Endothelial cell of umbilical vein (primary cell): ENCODE measurements around the gene CCL8. TPM values are rescaled to one million over a fixed set of nuclear protein-coding genes. Genes with fewer than 3 reads are reported as not detected.

Source experiments
- BruUV-seq: library from RNA; stranded (reverse); fragments of 400-500 nt; replicated peaks from 2 replicates; lab custom pipeline; 2021; lab: Mats Ljungman, UMichigan
- CTCF ChIA-PET: fragments of 300-600, 350-600 bp; sonication (Branson Sonifier 250); formaldehyde crosslinking; loops from one replicate; lab custom pipeline; 2021; ENCODE audit warnings: antibody characterized with exemption, inconsistent platforms; lab: Charles Lee
- POLR2A ChIA-PET: fragments of 300-600, 350-600 bp; sonication (Branson Sonifier 250); formaldehyde crosslinking; loops from one replicate; lab custom pipeline; 2021; ENCODE audit warnings: antibody characterized with exemption, inconsistent platforms; lab: Charles Lee
- DNase-seq: peaks from one replicate; pipeline ENCODE4 v3.0.0-alpha.2; 2011; ENCODE audit warnings: low read depth, low spot score
- FAIRE-seq: peaks from 2 replicates; lab custom pipeline; 2011; peaks lifted over from hg19 to GRCh38; lab: Jason Lieb, UNC
- H2AFZ ChIP-seq: 2 replicates; pipeline ENCODE4 v1.6.0; 2012; ENCODE audit warnings: low read depth, low read length, control low read depth, inconsistent platforms
- H3K27ac ChIP-seq: 2 replicates; pipeline ENCODE4 v1.5.1; 2011; ENCODE audit warnings: low read depth, mild to moderate bottlenecking, control low read depth, low read length, moderate library complexity; ENCODE audit not compliant: insufficient read depth
- H3K27me3 ChIP-seq, 2 experiments: 2 replicates each; pipeline versions ENCODE4 v1.6.0 to v1.6.1; 2011; ENCODE audit warnings: low read length in 2 of 2, mixed read lengths in 1 of 2; ENCODE audit not compliant: control insufficient read depth in 2 of 2, insufficient read depth in 2 of 2
- H3K36me3 ChIP-seq, 2 experiments: 2 replicates in 1 of 2; 3 replicates in 1 of 2; pipeline ENCODE4 v1.5.1; 2011; ENCODE audit warnings: low read length in 2 of 2, mild to moderate bottlenecking in 1 of 2, moderate library complexity in 1 of 2; ENCODE audit not compliant: control insufficient read depth in 2 of 2, insufficient read depth in 2 of 2; ENCODE audit errors: extremely low read depth in 1 of 2
- H3K4me1 ChIP-seq: 3 replicates; pipeline ENCODE4 v1.5.1; 2011; ENCODE audit warnings: mild to moderate bottlenecking, low read length; ENCODE audit not compliant: control insufficient read depth, insufficient read depth; ENCODE audit errors: extremely low read depth
- H3K4me2 ChIP-seq: 2 replicates; pipeline ENCODE4 v1.6.1; 2011; ENCODE audit warnings: low read length, control low read depth, mixed read lengths; ENCODE audit not compliant: insufficient read depth
- H3K4me3 ChIP-seq, 3 experiments: fragments of 200-600 bp in 1 of 3; sonication (generic), shearing (Covaris generic) in 1 of 3; replicated peaks in 1 of 3; 2 replicates each; pipeline ENCODE4 v1.5.1; 2011 to 2016; ENCODE audit warnings: control low read depth in 3 of 3, low read length in 3 of 3, mild to moderate bottlenecking in 2 of 3, inconsistent platforms in 1 of 3, low read depth in 1 of 3, moderate library complexity in 1 of 3; ENCODE audit not compliant: insufficient read depth in 1 of 3
- H3K79me2 ChIP-seq: 2 replicates; pipeline ENCODE4 v1.6.0; 2012; ENCODE audit warnings: low read length, inconsistent platforms; ENCODE audit not compliant: control insufficient read depth, insufficient read depth
- H3K9ac ChIP-seq: replicated peaks from 2 replicates; pipeline ENCODE3; 2011; ENCODE audit warnings: low read length, control low read depth; ENCODE audit not compliant: insufficient read depth; ENCODE audit errors: extremely low read depth
- H3K9me1 ChIP-seq: replicated peaks from 3 replicates; pipeline ENCODE4 v1.6.0; 2011; ENCODE audit warnings: mild to moderate bottlenecking, low read length; ENCODE audit not compliant: control insufficient read depth, insufficient read depth; ENCODE audit errors: extremely low read depth
- H3K9me3 ChIP-seq: replicated peaks from 2 replicates; pipeline ENCODE4 v1.5.1; 2012; ENCODE audit warnings: low read length, inconsistent platforms; ENCODE audit not compliant: control insufficient read depth, insufficient read depth
- H4K20me1 ChIP-seq: replicated peaks from 2 replicates; pipeline ENCODE3; 2011; ENCODE audit warnings: mild to moderate bottlenecking, low read length; ENCODE audit not compliant: control insufficient read depth, insufficient read depth; ENCODE audit errors: extremely low read depth
- CTCF ChIP-seq, 2 donors: IDR thresholded peaks; 1 replicate in 1 of 2; 2 replicates in 1 of 2; pipeline ENCODE4 v1.5.1; 2011; ENCODE audit warnings: low read length in 2 of 2, mild to moderate bottlenecking in 2 of 2, moderate library complexity in 2 of 2, control low read depth in 1 of 2, inconsistent platforms in 1 of 2, low read depth in 1 of 2; ENCODE audit not compliant: insufficient read depth in 1 of 2; ENCODE audit errors: extremely low read depth in 1 of 2
- FOS ChIP-seq: IDR thresholded peaks from 2 replicates; pipeline ENCODE4 v1.6.1; 2011; ENCODE audit warnings: mild to moderate bottlenecking, low read length, moderate library complexity, borderline replicate concordance; ENCODE audit not compliant: insufficient read depth
- GATA2 ChIP-seq: IDR thresholded peaks from 2 replicates; pipeline ENCODE4 v1.7.0; 2011; ENCODE audit warnings: low read depth, mild to moderate bottlenecking, moderate library complexity, mixed read lengths, low read length; ENCODE audit not compliant: insufficient read length, insufficient read depth
- JUN ChIP-seq: IDR thresholded peaks from 2 replicates; pipeline ENCODE4 v1.6.1; 2011; ENCODE audit warnings: borderline replicate concordance, low read depth; ENCODE audit not compliant: insufficient read length, insufficient read depth
- POLR2A ChIP-seq: IDR thresholded peaks from 2 replicates; pipeline ENCODE4 v1.6.1; 2012; ENCODE audit warnings: low read depth, mild to moderate bottlenecking, control low read depth, low read length
- POLR2AphosphoS5 ChIP-seq: IDR thresholded peaks from 2 replicates; pipeline ENCODE4 v1.6.1; 2012; ENCODE audit warnings: low read depth, mild to moderate bottlenecking, control low read depth, low read length, moderate library complexity; ENCODE audit not compliant: insufficient read depth
- dilution Hi-C: fragments of 300-500 bp; cut with MboI; formaldehyde crosslinking; loops from one replicate; pipeline ENCODE4 v1.15.0; 2019; ENCODE audit warnings: low sequenced_read_pairs; ENCODE audit not compliant: extremely low pct_ligation_motif_present
- intact Hi-C: fragments of 100-400 bp; cut with micrococcal nuclease; formaldehyde crosslinking; loops from one replicate; pipeline ENCODE4 v1.10.0; 2022
- polyA plus RNA-seq, 4 experiments: library from polyadenylated mRNA; depleted of rRNA in 3 of 4; stranded (reverse) in 3 of 4; unstranded in 1 of 4; fragments of >200 nt; gene quantifications; 2 replicates each; pipeline versions ENCODE4 v1.2.1 to v1.2.3, GENCODE V29; 2011 to 2012; ENCODE audit warnings: missing spikeins in 1 of 4
- total RNA-seq: library from RNA; stranded (reverse); gene quantifications from 2 replicates; pipeline ENCODE4 v1.2.3, GENCODE V29; 2021
- TF ChIP-seq, protein P1 (sequence below): IDR thresholded peaks from 2 replicates; pipeline ENCODE4 v1.6.1; 2011; ENCODE audit not compliant: insufficient read depth, insufficient read length

CCL8 gene
- total and polyA plus RNA-seq, 2 donors (not counting 3 experiments of a cell fraction or from before 2014, with no cell fraction given) = not detected

GRCh38 chr17:34365340-34365739 lies 46.1 kb downstream of the CCL8 start:
- Histone ChIP-seq H3K9me3 (no peaks in the 10 kb centered on the region), H3K36me3 (no peaks in the 10 kb centered on the region), H4K20me1 (no peaks in the 10 kb centered on the region), H3K4me2 (no peak overlapping the region), H3K4me1 (peaks cover 11% of the 10 kb centered on the region), H3K9ac (no peak overlapping the region), H3K27me3 (no peaks in the 10 kb centered on the region), H3K4me3 (no peak overlapping the region), H3K79me2 (no peaks in the 10 kb centered on the region), H2AFZ (no peak overlapping the region), H3K27ac (no peak overlapping the region), H3K9me1 (no peaks in the 10 kb centered on the region)
- no peak for FAIRE-seq
- BruUV-seq = no TSS peak
- peak; percentile 8 for DNase-seq
- ChIA-PET CTCF (interaction anchor here (5.8 kb wide), 1 partner anchor 196 kb away, joined by 197 read pairs; no protein-coding TSS in a partner anchor), POLR2A (no interaction called here)
- no peak for TF ChIP-seq JUN
- TF ChIP-seq POLR2AphosphoS5 = no peak
- no peak for TF ChIP-seq POLR2A
- TF ChIP-seq, protein P1, sequence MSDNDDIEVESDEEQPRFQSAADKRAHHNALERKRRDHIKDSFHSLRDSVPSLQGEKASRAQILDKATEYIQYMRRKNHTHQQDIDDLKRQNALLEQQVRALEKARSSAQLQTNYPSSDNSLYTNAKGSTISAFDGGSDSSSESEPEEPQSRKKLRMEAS = no peak
- dilution Hi-C loops = no loop called here
- intact Hi-C loops = no loop called here

DNA sequence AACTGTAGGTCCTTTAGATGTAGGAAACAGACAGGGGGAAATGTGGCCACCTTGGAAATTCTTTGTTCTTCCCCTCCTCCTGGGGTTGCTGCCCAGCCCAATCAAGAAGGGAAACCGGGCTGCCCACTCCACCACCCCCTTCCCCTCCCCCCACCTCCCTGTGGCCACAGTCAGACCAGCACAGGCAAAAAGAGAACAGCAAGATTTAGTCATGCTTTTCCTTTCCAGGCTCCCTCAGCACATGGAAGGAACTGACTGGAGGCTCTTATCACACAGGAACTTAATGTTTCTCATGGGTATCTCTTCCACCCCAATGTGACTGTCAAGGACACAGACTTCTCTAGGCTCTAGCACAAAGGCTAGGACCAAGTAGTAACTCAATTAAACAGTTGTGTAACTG lies 46.8 kb downstream of the CCL8 start:
- no peaks in the 10 kb centered on the region for H3K27me3 ChIP-seq
- H3K4me3 ChIP-seq = no peak overlapping the region
- no peak overlapping the region for H3K27ac ChIP-seq
- no peaks in the 10 kb centered on the region for H3K79me2 ChIP-seq
- no peaks in the 10 kb centered on the region for H3K9me1 ChIP-seq
- H3K36me3 ChIP-seq = no peaks in the 10 kb centered on the region
- FAIRE-seq (no peak), DNase-seq (peak; percentile 22)
- no peaks in the 10 kb centered on the region for H4K20me1 ChIP-seq
- H3K9ac ChIP-seq = no peak overlapping the region
- H3K9me3 ChIP-seq = no peaks in the 10 kb centered on the region
- H2AFZ ChIP-seq = no peak overlapping the region
- CTCF ChIA-PET = interaction anchor here (1.0 to 2.6 kb wide), 8 partner anchors 17 to 272 kb away, joined by 3 to 8 read pairs (median 4); no protein-coding TSS in a partner anchor
- no peak overlapping the region for H3K4me2 ChIP-seq
- no TSS peak for BruUV-seq
- POLR2A ChIA-PET = no interaction called here
- dilution Hi-C loops (no loop called here), intact Hi-C loops (no loop called here)
- TF ChIP-seq FOS (peak; percentile 17), GATA2 (peak; percentile 67), CTCF (IDR thresholded peaks at IDR 0.05; ENCODE audit: extremely low read depth in 1 of 2, insufficient read depth in 1 of 2, low read depth in 1 of 2, low read length in 2 of 2) (no peak)
- H3K4me1 ChIP-seq = peaks cover 11% of the 10 kb centered on the region
